Measurements from ENCODE around the gene WDR90. TPM values are rescaled to one million over a fixed set of nuclear protein-coding genes. Genes with fewer than 3 reads are reported as not detected.

The WDR90 gene
- total and polyA plus RNA-seq, 2 of the 13 experiments (the other 11 are each of a cell fraction or from before 2014, with no cell fraction given) = 14.9 to 28.9 TPM

DNA sequence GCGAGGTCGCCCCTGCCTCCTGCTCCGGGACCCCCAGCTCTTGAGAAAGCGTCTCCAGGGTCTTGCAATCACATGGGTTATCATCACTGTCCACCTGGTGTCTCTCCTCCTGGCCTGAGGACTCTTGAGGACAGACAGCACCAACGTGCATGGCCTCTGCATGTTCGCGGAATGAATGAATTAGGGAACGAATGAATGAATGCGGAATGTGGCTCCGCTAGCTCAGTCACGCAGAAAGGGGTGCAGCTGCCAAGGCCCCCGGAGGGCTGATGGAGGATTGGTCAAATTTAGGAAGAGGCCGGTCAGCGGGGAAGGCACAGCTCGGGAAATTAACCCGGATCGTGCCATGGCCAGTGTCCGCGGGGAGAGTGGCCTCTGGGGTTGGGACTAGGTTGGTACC, 53.2 kb downstream of the WDR90 start:
- peaks cover 33 to 72% of the 10 kb centered on the region in 2 experiments for H3K27me3 ChIP-seq (ENCODE audit: control insufficient read depth in 1 of 2, insufficient read depth in 2 of 2, low read length in 2 of 2)
- H2AFZ ChIP-seq (ENCODE audit: low read length) = no peak overlapping the region
- CTCF ChIA-PET (ENCODE audit: low intra/inter-chr PET ratio, low total read pairs) = no interaction called here
- no peak for TF ChIP-seq ZMYM2 (CRISPR knock-in tag; IDR thresholded peaks at IDR 0.05)
- no peak for TF ChIP-seq DR1 (CRISPR knock-in tag; IDR thresholded peaks at IDR 0.05)
- H3K27ac ChIP-seq (ENCODE audit: extremely low read length, insufficient read depth, low read length) = no peak overlapping the region
- DNase-seq (ENCODE audit: low spot score) (no peak), FAIRE-seq (no peak), ATAC-seq (no peak)
- no peak overlapping the region for H3K4me2 ChIP-seq (ENCODE audit: low read depth, low read length)
- no peaks in the 10 kb centered on the region for H3K36me3 ChIP-seq (replicated peaks in 1 of 2; ENCODE audit: control insufficient read depth in 1 of 2, insufficient read depth in 2 of 2, low read length in 2 of 2)
- in situ Hi-C loops (cut with HindIII; ENCODE audit: extremely low pct_ligation_motif_present, low pct_unique_long_range_greater_than_20kb) (no loop called here), intact Hi-C loops (cut with micrococcal nuclease; ENCODE audit: unreplicated experiment) (no loop called here)
- no peaks in the 10 kb centered on the region for H3K4me1 ChIP-seq (ENCODE audit: insufficient read depth, low read length)
- H3K4me3 ChIP-seq (replicated peaks in 1 of 3; ENCODE audit: insufficient read depth in 1 of 3, low read depth in 2 of 3, low read length in 3 of 3) = no peak overlapping the region
- WGBS (ENCODE audit: low lambda C conversion rate) = 42% methylated on average over 19 of the region's 19 CpGs
- H3K9ac ChIP-seq (ENCODE audit: insufficient read depth, low read depth, low read length) = no peak overlapping the region
- H3K79me2 ChIP-seq (ENCODE audit: insufficient read depth, low read length) = no peaks in the 10 kb centered on the region
- H3K9me3 ChIP-seq (ENCODE audit: low read length) = no peaks in the 10 kb centered on the region
- H4K20me1 ChIP-seq (ENCODE audit: insufficient read depth, low read length) = peaks cover 3% of the 10 kb centered on the region; the same call in 1 of the 2 replicates
- BruUV-seq (replicated peaks) = no TSS peak
- POLR2A ChIA-PET = no interaction called here

DNA sequence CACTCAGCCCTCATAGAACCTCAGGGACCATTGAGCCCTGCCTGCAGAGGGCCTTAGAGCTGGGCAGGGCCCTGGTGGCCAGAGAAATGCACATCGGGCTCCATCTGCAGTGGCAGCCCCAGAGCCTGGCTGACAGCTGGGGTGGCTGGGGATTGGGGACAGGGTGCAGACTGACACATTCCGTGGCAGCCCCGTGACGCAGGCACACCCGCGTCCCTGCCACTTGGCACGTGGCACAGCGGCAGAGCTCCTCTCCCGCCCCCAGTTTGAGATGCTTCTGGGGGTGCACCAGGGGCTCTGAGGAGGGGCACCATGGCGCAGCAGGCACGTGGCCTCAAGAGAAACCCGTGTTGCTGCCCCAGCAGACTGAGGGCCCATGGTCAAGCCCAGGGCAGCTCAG, 54.2 kb downstream of the WDR90 start:
- Histone ChIP-seq H3K79me2 (ENCODE audit: insufficient read depth, low read length) (no peaks in the 10 kb centered on the region), H3K36me3 (replicated peaks in 1 of 2; ENCODE audit: control insufficient read depth in 1 of 2, insufficient read depth in 2 of 2, low read length in 2 of 2) (no peaks in the 10 kb centered on the region), H3K9ac (ENCODE audit: insufficient read depth, low read depth, low read length) (no peak overlapping the region), H4K20me1 (ENCODE audit: insufficient read depth, low read length) (peaks cover 3% of the 10 kb centered on the region; the same call in 1 of the 2 replicates), H3K4me2 (ENCODE audit: low read depth, low read length) (no peak overlapping the region), H3K9me3 (ENCODE audit: low read length) (no peaks in the 10 kb centered on the region), H3K4me3 (replicated peaks in 1 of 3; ENCODE audit: insufficient read depth in 1 of 3, low read depth in 2 of 3, low read length in 3 of 3) (no peak overlapping the region), H3K27ac (ENCODE audit: extremely low read length, insufficient read depth, low read length) (no peak overlapping the region), H3K4me1 (ENCODE audit: insufficient read depth, low read length) (no peaks in the 10 kb centered on the region), H2AFZ (ENCODE audit: low read length) (no peak overlapping the region), H3K27me3 (ENCODE audit: control insufficient read depth in 1 of 2, insufficient read depth in 2 of 2, low read length in 2 of 2) (peaks cover 33 to 76% of the 10 kb centered on the region in 2 experiments)
- no peak for TF ChIP-seq KAT8 (CRISPR knock-in tag; IDR thresholded peaks at IDR 0.05)
- TF ChIP-seq, protein P1, sequence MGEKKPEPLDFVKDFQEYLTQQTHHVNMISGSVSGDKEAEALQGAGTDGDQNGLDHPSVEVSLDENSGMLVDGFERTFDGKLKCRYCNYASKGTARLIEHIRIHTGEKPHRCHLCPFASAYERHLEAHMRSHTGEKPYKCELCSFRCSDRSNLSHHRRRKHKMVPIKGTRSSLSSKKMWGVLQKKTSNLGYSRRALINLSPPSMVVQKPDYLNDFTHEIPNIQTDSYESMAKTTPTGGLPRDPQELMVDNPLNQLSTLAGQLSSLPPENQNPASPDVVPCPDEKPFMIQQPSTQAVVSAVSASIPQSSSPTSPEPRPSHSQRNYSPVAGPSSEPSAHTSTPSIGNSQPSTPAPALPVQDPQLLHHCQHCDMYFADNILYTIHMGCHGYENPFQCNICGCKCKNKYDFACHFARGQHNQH (CRISPR knock-in tag; IDR thresholded peaks at IDR 0.05) = no peak
- TF ChIP-seq GABPA (IDR thresholded peaks at IDR 0.05; ENCODE audit: low read depth, low read length) = no peak
- no peak for TF ChIP-seq GABPA (CRISPR knock-in tag; IDR thresholded peaks at IDR 0.05; ENCODE audit: low read depth)
- no peak for TF ChIP-seq ZC3H13 (CRISPR knock-in tag; IDR thresholded peaks at IDR 0.05)
- in situ Hi-C loops (cut with HindIII; ENCODE audit: extremely low pct_ligation_motif_present, low pct_unique_long_range_greater_than_20kb) (no loop called here), intact Hi-C loops (cut with micrococcal nuclease; ENCODE audit: unreplicated experiment) (no loop called here)
- WGBS (ENCODE audit: low lambda C conversion rate) = no CpG with 5 or more reads among the region's 12 CpGs
- BruUV-seq (replicated peaks) = no TSS peak
- CTCF ChIA-PET (ENCODE audit: low intra/inter-chr PET ratio, low total read pairs) = no interaction called here
- ATAC-seq (peak; percentile 11; the same call in 1 of the 3 replicates), FAIRE-seq (no peak), DNase-seq (ENCODE audit: low spot score) (no peak)
- POLR2A ChIA-PET = no interaction called here
